Thyroid gland (tissue), 4 donors: ENCODE measurements around the gene TMF1.

Source experiments
- CTCF ChIP-seq, 6 experiments: fragments of 200-600 bp in 3 of 6; fragments of 450-650 bp in 3 of 6; sonication (generic) in 3 of 6; IDR thresholded peaks; one replicate each; pipeline ENCODE4 v1.5.1; 2016 to 2019; ENCODE audit warnings: antibody characterized with exemption in 6 of 6, mild to moderate bottlenecking in 2 of 6, inconsistent platforms in 1 of 6, moderate library complexity in 1 of 6
- POLR2A ChIP-seq, 2 donors: fragments of 450-650 bp; IDR thresholded peaks; one replicate each; pipeline ENCODE4 v1.6.1; 2017; ENCODE audit warnings: antibody characterized with exemption in 2 of 2, mild to moderate bottlenecking in 2 of 2, moderate library complexity in 1 of 2

- TF ChIP-seq CTCF (IDR thresholded peaks at IDR 0.05) (no peak), POLR2A (IDR thresholded peaks at IDR 0.05) (no peak)
These were observed 19.4 kb downstream of the TMF1 start for GRCh38 chr3:69032737-69033136.
